ENCODE results near the gene NMT1.

NMT1 gene

DNA sequence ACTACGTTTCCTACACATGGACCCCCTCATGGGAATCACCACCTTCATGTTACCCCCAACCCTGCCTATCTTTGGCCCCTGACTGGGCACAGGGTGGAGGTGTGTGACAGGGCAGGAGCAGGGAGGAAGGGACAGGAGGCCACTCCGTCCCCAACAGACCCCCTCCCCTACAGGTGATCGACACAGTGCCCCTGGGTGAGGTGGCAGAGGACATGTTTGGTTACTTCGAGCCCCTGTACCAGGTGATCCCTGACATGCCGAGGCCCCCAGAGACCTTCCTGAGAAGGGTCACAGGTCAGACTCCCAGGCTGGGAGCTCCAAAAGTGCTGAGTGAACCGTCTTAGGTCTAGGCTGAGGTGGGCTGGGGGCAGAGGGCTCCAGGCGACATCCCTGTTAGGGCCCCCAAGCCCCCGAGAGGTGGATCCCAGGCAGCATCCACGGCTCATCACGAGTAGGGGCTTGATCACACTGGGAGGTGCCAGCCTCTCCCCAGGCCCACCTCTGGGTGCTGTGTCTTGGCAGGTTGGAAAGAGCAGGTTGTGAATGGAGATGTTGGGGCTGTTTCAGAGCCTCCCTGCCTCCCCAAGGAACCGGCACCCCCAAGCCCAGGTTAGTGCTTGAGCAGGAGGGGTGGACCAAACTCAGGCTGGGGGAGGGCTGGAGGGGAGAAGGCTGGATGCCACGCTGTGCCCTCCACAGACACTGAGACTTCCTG is 75.9 kb downstream of the NMT1 start:
- no peak for DNase-seq (ENCODE audit: low read depth)

DNA sequence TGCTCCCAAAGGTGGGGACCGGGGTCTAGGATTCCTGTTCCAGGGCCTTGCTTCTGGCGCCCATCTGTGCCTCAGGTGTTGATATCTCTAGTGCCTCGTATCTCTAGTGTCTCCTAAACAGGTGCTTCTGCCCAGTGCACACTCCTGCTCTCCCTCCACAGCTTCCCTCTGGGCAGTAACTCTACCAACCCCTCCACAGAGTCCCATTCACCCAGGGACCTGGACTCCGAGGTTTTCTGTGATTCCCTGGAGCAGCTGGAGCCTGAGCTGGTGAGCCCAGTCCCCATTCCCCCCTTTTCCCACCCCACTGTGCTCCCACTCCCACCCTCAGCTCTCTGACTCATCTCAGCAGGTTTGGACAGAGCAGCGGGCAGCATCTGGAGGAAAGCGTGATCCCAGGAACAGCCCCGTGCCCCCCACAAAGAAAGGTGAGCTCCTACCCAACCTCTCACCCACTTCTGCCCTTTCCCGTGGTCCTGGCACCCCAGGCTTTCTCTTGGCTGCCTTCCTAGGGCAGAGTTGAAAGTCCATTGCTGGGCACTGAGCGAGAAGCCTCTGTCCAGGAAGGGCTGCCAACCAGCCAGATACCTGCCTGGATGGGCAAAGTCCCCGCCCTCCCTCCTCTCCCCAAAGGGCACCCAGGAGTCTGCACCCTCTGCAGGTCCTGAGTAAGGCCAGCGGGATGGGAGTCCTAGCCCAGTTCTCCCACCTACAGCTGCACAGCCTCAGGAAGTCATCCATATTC is 76.6 kb downstream of the NMT1 start:
- DNase-seq (ENCODE audit: low read depth) = no peak

DNA sequence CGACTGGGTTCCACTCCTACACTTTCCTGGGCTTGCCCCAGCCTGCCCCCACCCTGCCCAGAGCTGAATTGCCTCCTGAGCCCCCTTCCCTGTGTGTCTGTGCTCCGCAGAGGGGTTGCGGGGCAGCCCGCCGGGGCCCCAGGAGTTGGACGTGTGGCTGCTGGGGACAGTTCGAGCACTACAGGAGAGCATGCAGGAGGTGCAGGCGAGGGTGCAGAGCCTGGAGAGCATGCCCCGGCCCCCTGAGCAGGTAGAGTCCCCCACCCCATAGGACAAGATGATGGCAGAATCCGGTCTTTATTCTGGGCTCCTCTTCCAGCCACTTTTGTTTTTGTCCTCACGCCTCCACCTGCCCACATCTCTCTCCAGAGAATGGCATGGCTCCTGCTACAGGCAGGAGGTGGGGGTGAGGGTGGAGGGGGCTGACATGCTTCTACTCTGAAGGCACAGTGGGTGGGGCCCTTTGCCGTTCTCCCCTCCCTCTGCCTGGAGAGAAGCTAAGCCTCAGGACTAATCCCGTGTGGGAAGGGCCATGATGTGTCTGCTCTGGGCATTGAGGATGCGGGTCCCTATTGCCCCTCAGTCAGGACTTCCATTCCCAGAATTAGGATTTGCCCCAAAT is 77.9 kb downstream of the NMT1 start:
- no peak for DNase-seq (ENCODE audit: low read depth)

DNA sequence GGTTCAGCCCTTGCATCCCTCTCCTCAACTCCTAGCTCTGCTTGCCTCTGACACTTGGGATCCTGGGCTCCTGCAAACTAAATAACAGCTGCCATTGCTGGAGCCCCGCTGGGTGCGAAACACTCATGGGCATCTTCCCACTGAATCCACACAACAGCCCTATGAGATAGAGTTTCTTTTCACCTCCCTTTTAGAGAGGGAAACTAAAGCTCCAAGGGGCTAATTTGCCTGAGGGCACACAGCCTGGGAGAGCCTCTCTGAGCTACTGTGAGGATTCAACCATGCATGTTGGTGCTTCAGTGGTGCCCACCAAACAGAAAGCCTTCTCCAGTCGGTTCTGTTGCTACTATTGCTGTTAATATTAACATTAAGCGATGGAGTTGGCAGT is 78.4 kb downstream of the NMT1 start:
- no peak for DNase-seq (ENCODE audit: low read depth)

DNA sequence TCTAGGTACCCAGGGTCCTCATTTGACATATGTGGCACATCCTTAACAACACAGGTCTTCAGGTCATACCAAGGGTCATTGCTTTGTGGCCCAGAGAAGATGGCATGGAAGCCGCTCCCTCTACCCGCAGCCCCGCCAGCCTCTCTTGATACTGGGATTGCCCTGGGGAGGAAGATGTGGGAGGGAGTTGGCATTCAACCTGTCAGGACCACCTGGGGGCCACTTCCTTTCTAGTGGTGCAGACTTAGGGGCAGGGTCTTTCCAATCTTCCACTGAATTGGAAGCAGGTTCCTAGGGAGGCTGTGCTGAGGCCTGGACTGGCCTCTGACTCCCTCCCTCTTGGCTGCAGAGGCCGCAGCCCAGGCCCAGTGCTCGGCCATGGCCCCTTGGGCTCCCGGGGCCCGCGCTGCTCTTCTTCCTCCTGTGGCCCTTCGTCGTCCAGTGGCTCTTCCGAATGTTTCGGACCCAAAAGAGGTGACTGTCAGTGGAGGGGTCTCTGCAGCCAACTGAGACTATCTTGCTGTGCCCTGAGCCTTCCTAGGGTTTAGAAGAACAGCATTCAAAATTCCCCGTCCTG is 82.1 kb downstream of the NMT1 start:
- DNase-seq (ENCODE audit: low read depth) = no peak

DNA sequence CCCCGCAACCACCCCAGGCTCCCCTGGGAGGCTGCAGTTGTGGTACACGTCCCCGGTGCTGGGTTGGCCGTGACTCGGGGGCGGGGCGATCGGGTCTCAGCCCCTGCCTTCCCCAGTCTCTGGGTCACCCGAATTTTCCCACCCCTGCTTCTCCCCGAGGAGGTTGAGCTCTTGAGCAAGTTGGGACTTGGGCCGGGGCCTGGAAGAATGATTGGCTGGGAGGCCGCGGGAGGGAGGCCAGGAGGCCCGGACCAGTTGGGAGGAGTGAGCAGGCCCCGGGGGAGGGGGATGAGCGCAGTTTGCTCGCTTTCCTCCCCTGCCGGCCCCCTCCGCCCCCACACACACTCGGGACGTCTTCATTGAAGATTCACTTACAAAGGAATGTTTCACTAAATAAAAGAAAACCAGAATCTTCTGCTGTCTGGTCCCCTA is 82.7 kb downstream of the NMT1 start:
- DNase-seq (ENCODE audit: low read depth) = no peak

DNA sequence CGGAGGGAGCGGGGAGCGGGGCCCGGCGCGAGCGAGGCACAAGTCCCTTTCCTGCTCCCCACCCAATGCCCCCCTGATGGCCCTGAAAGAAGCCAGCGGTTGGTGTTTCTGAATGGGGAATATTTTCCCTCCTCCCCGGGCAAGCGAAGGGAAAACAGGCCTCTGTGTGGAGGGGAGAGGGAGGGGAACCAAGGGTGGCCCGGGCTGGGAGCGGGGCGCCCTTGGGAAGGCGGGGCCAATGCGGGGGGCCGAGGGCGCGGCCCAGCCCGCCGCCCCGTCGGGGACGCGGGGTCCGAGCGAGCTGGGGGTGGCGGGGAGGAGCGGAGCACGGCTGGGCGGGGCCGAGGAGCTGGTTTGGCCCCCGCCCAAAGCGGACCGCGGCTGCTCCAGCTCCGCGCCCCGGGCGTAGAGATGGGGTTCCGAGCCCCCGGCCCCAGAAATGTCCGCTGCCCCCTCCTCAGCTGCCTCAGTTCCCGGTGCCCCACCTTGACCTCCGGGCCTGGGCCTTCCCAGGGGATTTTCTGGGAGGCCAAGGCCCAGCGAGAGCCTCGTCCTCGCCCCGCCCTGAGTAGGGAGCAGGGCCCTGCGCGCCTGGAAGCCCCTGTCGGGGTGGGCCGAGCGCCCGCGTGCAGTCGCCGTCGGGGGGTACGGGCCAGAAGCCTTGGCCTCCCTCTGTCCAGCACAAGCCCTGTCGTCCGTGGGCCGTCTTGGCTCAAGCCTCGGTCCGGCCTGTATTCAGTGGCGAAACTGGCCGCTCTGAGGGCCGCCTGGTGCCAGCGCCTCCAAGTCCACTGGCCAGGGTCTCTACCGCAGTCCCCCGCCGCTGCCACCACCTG is 83.3 kb downstream of the NMT1 start:
- no peak for DNase-seq (ENCODE audit: low read depth)

DNA sequence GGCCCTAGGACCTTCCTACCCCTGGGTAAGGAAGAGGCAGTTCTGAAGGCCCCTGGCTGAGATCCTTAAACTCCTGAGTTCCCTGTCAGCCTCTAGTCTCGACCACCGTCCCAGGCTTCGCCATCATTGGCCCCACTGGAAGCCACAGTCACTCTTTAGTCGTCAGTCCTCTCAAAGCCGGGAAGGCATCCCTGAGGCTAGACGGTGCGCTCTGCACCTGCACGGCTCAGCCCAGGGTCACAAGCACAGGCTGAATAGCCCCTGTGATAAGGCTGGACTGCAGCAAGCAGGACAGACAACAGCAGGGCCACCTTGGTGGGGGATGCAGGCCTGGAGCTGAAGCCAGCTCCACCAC is 83.9 kb downstream of the NMT1 start:
- no peak for DNase-seq (ENCODE audit: low read depth)

DNA sequence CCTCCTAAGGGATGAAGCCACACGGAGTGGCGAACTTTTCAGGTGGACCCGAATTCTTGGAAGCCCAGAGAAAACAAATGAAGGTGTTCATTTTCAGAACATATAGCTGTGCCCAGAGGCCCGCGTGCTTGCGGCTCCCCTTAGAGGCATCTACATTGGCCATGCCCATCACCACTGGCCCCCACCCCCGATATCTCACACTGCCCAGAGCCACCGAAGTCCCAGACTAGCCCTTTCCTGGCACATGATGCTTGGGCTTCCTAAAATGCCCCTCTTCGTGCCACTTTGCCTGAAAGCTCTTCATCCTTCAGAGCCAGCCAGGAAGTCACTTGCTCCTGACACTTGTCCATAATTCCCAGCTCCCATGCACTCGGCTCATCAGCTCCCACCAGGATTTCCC is 85.0 kb downstream of the NMT1 start:
- DNase-seq (ENCODE audit: low read depth) = no peak

DNA sequence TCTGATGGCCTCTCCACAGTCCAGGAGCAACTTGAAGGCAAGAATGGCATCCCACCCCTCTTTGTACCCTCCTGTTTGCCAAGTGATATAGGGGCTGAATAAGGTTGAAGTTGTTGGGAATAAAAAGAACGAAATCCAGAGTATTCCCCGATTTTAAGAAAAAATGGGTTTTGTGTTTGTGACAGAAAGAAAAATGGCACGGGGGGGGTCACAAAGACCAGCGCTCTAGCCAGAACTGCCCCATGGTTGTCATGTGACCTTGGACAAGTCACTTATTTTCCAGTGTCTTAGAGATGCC is 85.4 kb downstream of the NMT1 start:
- DNase-seq (ENCODE audit: low read depth) = no peak

DNA sequence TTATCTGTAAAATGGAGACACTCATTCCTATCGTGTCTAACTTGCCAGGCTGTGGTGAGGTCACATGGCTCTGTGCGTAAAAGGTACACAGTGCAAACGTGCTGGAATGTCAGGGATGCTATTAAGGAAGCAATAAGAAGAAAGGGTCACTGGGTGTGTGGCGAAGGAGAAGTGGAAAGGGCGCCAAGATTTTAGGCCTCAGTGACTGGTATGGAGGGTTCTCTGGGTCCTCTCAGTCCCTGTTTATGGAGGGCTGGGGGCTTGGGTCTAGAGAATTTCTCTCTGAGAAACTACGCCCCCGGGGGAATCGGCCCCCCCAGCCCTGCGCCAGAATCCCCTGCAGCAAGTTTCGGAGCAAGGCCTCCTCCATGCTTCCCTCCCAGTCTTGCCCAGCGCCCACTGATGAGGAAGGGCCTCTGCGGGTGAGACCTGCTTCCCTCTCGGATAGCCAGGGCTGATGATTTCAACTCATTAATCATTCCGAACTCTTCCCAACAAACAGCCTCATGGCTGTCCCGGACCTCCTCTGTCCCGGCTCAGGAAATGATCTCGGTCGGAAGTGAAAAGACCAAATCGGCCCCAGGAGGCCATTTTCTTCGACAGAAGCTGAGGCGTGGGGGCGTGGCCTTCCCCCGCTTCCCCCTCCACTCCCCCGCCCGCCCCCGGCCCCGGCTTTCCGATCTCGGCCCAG is 85.9 kb downstream of the NMT1 start:
- DNase-seq (ENCODE audit: low read depth) = peak; percentile 41

DNA sequence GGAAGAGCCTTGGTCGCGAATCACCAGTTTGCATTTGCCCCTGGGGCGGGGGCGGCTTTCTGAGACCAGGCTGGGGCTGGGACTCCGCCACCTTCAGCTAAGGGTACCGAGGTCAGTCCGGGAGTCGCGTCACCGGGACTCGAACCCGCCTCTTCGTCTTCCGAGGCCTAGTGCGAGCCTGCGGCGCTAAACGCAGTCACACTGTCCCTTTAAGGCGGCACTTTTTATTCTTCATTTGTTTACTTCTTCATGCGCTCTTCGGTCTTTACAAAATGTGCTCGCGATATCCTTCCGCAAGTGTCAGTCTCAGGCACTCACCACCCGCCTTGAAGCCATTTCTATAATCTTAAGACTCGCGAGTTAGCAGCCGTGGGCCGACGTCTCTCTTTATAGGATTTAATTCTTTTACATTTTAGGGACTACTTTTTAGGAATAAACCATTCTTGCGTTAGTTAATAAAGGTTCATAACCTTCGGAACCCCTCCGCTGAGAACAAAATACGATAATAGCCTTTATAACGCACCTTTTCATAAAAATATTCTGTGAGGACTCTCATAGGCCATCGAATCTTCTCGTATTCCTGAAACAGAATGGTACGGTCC is 86.6 kb downstream of the NMT1 start:
- peak; percentile 50 for DNase-seq (ENCODE audit: low read depth)

DNA sequence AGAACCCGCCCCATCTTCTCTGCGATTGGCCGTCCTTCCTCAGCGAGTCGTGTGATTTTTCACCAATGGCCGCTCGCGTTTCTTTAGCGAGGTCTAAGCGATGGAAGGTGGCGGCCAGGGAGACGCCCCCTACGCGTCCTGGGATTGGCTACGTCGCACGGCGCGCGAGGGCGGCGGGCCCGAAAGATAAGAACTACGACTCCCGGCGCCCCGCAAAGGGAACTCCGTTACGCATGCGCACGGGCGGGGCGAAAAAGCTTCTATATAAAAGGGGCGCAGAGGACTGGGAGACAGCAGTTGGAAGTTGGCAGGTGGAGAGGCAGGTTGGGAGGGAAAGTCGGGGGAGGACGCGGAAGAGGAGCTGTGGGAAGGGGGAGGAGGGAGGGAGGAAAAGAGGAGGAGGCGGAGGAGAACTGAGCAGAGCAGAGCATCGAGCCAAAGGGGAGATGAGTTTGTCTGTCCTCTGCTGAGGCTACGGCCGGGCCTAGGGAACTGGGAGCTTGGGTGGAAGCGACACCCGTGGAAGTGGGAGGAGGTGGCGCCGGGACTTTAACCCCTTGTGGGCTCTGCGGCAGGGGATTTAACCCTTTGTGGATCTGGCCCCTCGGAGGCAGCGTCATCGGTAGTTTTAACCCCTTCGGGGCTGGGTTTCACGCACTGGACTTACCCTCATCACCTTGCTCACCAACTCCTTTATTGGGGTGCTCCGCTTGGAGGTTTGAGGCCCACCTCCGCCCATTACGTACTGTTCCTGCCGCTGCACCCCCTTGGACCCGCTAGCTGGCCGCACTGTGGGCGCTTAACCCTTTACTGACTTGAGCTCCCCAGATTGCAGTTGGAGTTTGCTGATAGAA is 87.3 kb downstream of the NMT1 start, which contains the start of gene HEXIM1:
Gene HEXIM1 (plus strand): TSS at position 293 of the 854 bp plus-strand sequence. CDS start 716 bp downstream, outside the sequence.
- DNase-seq (ENCODE audit: low read depth) = peak; percentile 99

DNA sequence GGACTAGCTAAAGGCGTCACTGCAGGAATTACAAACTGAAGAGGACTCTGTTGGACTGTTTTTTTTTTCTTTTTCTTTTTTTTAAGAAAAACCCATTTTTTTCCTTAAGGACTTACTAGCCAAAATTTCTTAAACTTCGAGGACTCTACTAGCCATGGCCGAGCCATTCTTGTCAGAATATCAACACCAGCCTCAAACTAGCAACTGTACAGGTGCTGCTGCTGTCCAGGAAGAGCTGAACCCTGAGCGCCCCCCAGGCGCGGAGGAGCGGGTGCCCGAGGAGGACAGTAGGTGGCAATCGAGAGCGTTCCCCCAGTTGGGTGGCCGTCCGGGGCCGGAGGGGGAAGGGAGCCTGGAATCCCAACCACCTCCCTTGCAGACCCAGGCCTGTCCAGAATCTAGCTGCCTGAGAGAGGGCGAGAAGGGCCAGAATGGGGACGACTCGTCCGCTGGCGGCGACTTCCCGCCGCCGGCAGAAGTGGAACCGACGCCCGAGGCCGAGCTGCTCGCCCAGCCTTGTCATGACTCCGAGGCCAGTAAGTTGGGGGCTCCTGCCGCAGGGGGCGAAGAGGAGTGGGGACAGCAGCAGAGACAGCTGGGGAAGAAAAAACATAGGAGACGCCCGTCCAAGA is 88.0 kb downstream of the NMT1 start:
- DNase-seq (ENCODE audit: low read depth) = peak; percentile 57

DNA sequence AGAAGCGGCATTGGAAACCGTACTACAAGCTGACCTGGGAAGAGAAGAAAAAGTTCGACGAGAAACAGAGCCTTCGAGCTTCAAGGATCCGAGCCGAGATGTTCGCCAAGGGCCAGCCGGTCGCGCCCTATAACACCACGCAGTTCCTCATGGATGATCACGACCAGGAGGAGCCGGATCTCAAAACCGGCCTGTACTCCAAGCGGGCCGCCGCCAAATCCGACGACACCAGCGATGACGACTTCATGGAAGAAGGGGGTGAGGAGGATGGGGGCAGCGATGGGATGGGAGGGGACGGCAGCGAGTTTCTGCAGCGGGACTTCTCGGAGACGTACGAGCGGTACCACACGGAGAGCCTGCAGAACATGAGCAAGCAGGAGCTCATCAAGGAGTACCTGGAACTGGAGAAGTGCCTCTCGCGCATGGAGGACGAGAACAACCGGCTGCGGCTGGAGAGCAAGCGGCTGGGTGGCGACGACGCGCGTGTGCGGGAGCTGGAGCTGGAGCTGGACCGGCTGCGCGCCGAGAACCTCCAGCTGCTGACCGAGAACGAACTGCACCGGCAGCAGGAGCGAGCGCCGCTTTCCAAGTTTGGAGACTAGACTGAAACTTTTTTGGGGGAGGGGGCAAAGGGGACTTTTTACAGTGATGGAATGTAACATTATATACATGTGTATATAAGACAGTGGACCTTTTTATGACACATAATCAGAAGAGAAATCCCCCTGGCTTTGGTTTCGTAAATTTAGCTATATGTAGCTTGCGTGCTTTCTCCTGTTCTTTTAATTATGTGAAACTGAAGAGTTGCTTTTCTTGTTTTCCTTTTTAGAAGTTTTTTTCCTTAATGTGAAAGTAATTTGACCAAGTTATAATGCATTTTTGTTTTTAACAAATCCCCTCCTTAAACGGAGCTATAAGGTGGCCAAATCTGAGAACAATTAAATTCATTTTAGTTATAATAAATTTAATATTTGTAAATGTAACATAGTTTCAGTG is 88.8 kb downstream of the NMT1 start:
- no peak for DNase-seq (ENCODE audit: low read depth)

DNA sequence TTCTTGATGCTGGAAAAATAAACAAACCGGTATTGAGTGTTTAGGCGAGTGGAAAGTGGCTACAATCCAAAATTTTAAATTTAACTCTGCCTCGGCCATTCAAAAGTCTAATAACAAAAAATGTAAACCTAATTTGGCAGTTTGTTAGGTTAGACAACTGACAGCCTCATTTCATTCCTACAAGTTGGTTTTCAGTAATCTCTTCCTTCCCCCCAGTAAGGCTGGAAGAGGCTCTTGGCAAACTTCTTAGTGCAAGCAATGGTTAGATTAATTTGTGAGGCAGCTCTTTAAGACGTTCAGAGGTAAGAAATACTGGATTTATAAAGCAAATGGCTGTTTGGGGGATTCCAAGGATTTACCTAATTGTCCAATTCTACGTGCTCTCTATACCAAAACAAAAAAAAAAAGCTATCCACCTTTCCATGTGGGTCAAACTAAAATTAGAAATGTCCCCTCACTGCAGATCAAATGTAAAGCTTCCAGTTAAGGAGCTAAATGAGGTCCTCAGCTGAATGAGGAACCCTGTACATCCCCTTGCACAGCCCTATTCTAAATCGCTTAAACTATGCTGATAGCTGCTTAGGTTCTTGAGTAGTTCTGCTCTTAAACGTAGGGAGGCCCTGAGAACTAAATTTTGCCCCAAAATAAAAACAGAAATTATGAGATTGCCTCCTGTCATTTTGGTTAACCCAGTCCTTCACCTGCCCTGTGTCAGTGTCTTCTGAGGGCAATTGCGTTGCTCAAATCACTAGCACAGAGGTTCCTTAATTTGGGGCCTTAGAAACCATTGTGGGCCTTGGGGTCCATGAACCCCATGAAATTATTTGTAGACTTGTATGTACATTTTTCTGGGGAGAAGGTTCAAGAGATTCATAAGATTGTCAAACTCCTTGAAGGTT is 90.0 kb downstream of the NMT1 start:
- no peak for DNase-seq (ENCODE audit: low read depth)

DNA sequence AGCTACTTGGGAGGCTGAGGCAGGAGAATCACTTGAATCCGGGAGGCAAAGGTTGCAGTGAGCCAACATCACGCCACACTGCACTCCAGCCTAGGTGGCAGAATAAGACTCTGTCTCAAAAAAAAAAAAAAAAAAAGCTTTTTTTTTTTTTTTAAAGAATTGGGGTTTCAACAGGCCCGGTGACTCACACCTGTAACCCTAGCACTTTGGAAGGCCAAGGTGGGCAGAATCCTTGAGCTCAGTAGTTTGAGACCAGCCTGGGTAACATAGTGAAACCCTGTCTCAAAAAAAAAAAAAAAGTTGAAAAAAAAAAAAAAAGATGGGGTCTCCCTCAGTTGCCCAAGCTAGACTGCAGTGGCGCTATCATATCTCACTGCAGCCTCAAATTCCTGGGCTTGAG is 93.9 kb downstream of the NMT1 start:
- DNase-seq (ENCODE audit: low read depth) = no peak

Measured in activated T-helper 1 cell treated with Interleukin-2 at 50 U/mL for 16 hours (primary cell).